Astrocyte (in vitro differentiated cells and primary cell): Measurements from ENCODE around the gene TMIGD2. TPM values are rescaled to one million over a fixed set of nuclear protein-coding genes. Genes with fewer than 3 reads are reported as not detected.
A peak's percentile ranks its signal among the peaks of the same experiment; 100 is the strongest.

Source experiments
- DNase-seq: peaks from one replicate; pipeline ENCODE4 v3.0.0-alpha.2; 2010; ENCODE audit warnings: low read depth
- FAIRE-seq: peaks from 2 replicates; lab custom pipeline; 2011; peaks lifted over from hg19 to GRCh38; lab: Jason Lieb, UNC
- H2AFZ ChIP-seq: 2 replicates; pipeline ENCODE4 v1.6.0; 2012; ENCODE audit warnings: low read depth, low read length, inconsistent platforms
- H3K27ac ChIP-seq: 2 replicates; pipeline ENCODE4 v1.5.1; 2011; ENCODE audit warnings: low read depth, low read length, inconsistent platforms
- H3K27me3 ChIP-seq: 2 replicates; pipeline ENCODE4 v1.6.0; 2011; ENCODE audit warnings: low read length, inconsistent platforms; ENCODE audit not compliant: insufficient read depth
- H3K36me3 ChIP-seq: 2 replicates; pipeline ENCODE4 v1.5.1; 2011; ENCODE audit warnings: low read length, inconsistent platforms; ENCODE audit not compliant: insufficient read depth
- H3K4me1 ChIP-seq: 2 replicates; pipeline ENCODE4 v1.5.1; 2011; ENCODE audit warnings: low read length, inconsistent platforms; ENCODE audit not compliant: insufficient read depth
- H3K4me2 ChIP-seq: 2 replicates; pipeline ENCODE4 v1.6.0; 2012; ENCODE audit warnings: low read length, inconsistent platforms
- H3K4me3 ChIP-seq: 2 replicates; pipeline ENCODE4 v1.5.1; 2011; ENCODE audit warnings: low read depth, mild to moderate bottlenecking, low read length, inconsistent platforms; ENCODE audit not compliant: insufficient read depth
- H3K79me2 ChIP-seq: 2 replicates; pipeline ENCODE4 v1.6.0; 2012; ENCODE audit warnings: mild to moderate bottlenecking, low read length, inconsistent platforms; ENCODE audit not compliant: insufficient read depth
- H3K9ac ChIP-seq: 2 replicates; pipeline ENCODE4 v1.6.0; 2012; ENCODE audit warnings: mild to moderate bottlenecking, low read length, inconsistent platforms
- H3K9me3 ChIP-seq: 2 replicates; pipeline ENCODE4 v1.5.1; 2012; ENCODE audit warnings: low read depth, mild to moderate bottlenecking, low read length, inconsistent platforms; ENCODE audit not compliant: insufficient read depth
- H4K20me1 ChIP-seq: 2 replicates; pipeline ENCODE4 v1.6.0; 2012; ENCODE audit warnings: low read length, inconsistent platforms; ENCODE audit not compliant: insufficient read depth
- H3K27ac Mint-ChIP-seq: one replicate; pipeline ENCODE4 v1.8.0; 2021; ENCODE audit warnings: mild to moderate bottlenecking, mixed read lengths; ENCODE audit not compliant: unreplicated experiment
- H3K27me3 Mint-ChIP-seq: one replicate; pipeline ENCODE4 v1.8.0; 2021; ENCODE audit warnings: low read depth, mixed read lengths; ENCODE audit not compliant: unreplicated experiment
- H3K36me3 Mint-ChIP-seq: one replicate; pipeline ENCODE4 v1.8.0; 2021; ENCODE audit warnings: low read depth, mixed read lengths; ENCODE audit not compliant: unreplicated experiment
- H3K4me1 Mint-ChIP-seq: one replicate; pipeline ENCODE4 v1.8.0; 2021; ENCODE audit warnings: low read depth, mixed read lengths; ENCODE audit not compliant: unreplicated experiment
- H3K4me3 Mint-ChIP-seq: one replicate; pipeline ENCODE4 v1.8.0; 2021; ENCODE audit warnings: mild to moderate bottlenecking, moderate library complexity, mixed read lengths; ENCODE audit not compliant: unreplicated experiment
- H3K9me3 Mint-ChIP-seq: one replicate; pipeline ENCODE4 v1.8.0; 2021; ENCODE audit warnings: mild to moderate bottlenecking, mixed read lengths; ENCODE audit not compliant: unreplicated experiment
- EZH2 ChIP-seq: IDR thresholded peaks from 2 replicates; pipeline ENCODE4 v1.6.1; 2012; ENCODE audit warnings: mild to moderate bottlenecking, low read length, inconsistent platforms; ENCODE audit not compliant: insufficient read depth
- total RNA-seq: library from RNA; stranded (reverse); gene quantifications from 2 replicates; pipeline ENCODE4 v1.2.1, GENCODE V29; 2021
- TF ChIP-seq, protein P1 (sequence below): IDR thresholded peaks from 2 replicates; pipeline ENCODE4 v1.5.1; 2011; ENCODE audit warnings: low read depth, mild to moderate bottlenecking, inconsistent platforms, low read length, moderate library complexity; ENCODE audit not compliant: insufficient read depth

TMIGD2 gene
- total RNA-seq, 1 donor from 2014 or later = not detected

DNA sequence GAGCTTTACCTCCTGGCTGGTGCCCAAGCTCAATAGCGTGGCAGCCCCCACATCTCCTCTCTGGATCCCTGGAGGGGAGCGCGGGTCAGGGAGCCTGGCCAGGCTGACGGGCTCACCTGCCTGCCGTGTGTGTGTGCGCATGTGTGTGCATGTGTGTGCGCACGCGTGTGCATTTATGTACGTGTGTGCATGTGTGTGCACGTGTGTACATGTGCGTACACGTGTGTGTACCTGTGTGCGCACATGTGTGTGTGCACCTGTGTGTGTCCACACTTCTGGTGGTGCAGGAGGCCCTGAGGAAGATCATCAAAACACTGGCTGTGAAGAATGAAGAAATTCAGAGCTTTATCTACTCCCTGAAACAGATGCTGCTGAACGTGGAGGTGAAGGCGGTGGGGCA lies 3.5 kb upstream of the TMIGD2 start:
- TF ChIP-seq EZH2 = no peak
- TF ChIP-seq, protein P1, sequence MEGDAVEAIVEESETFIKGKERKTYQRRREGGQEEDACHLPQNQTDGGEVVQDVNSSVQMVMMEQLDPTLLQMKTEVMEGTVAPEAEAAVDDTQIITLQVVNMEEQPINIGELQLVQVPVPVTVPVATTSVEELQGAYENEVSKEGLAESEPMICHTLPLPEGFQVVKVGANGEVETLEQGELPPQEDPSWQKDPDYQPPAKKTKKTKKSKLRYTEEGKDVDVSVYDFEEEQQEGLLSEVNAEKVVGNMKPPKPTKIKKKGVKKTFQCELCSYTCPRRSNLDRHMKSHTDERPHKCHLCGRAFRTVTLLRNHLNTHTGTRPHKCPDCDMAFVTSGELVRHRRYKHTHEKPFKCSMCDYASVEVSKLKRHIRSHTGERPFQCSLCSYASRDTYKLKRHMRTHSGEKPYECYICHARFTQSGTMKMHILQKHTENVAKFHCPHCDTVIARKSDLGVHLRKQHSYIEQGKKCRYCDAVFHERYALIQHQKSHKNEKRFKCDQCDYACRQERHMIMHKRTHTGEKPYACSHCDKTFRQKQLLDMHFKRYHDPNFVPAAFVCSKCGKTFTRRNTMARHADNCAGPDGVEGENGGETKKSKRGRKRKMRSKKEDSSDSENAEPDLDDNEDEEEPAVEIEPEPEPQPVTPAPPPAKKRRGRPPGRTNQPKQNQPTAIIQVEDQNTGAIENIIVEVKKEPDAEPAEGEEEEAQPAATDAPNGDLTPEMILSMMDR = no peak
- Histone ChIP-seq H4K20me1 (no peaks in the 10 kb centered on the region), H3K27me3 (no peaks in the 10 kb centered on the region), H3K9me3 (no peaks in the 10 kb centered on the region), H3K4me3 (no peak overlapping the region), H3K79me2 (no peaks in the 10 kb centered on the region), H3K4me1 (no peaks in the 10 kb centered on the region), H2AFZ (no peak overlapping the region), H3K4me2 (no peak overlapping the region), H3K9ac (no peak overlapping the region), H3K36me3 (no peaks in the 10 kb centered on the region), H3K27ac (no peak overlapping the region)
- no peak for FAIRE-seq
- H3K4me3 Mint-ChIP-seq = peak overlapping the region; percentile 58
- no peak overlapping the region for H3K27ac Mint-ChIP-seq
- peaks cover 2% of the 10 kb centered on the region for H3K36me3 Mint-ChIP-seq
- H3K4me1 Mint-ChIP-seq = peaks cover 2% of the 10 kb centered on the region
- no peak for DNase-seq
- H3K9me3 Mint-ChIP-seq = no peaks in the 10 kb centered on the region
- peaks cover 6% of the 10 kb centered on the region for H3K27me3 Mint-ChIP-seq

DNA sequence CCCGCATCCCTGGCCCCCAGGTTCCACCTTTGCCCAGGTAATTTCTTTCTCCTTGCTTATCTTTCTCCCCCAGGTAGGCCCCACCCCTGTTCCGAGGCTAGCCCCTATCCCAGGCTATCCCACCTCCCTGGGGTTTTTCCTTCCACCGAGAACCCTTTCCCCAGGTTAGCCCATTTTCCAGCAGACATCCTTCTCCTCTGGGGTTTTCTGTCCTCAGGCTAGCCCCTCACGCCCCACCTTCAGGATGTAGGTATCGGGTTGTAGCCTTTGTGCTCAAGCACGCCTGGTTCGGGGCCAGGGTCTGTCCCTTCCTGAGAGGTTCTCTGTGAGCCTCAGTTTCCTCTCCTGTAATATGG lies 3.0 kb upstream of the TMIGD2 start:
- Mint-ChIP-seq H3K27me3 (peaks cover 6% of the 10 kb centered on the region), H3K27ac (no peak overlapping the region), H3K36me3 (peaks cover 2% of the 10 kb centered on the region), H3K4me3 (peak overlapping the region; percentile 58), H3K4me1 (peaks cover 2% of the 10 kb centered on the region), H3K9me3 (no peaks in the 10 kb centered on the region)
- H3K79me2 ChIP-seq = no peaks in the 10 kb centered on the region
- H3K4me1 ChIP-seq = no peaks in the 10 kb centered on the region
- TF ChIP-seq, protein P1 = no peak
- no peak for TF ChIP-seq EZH2
- no peak overlapping the region for H3K9ac ChIP-seq
- H3K36me3 ChIP-seq = no peaks in the 10 kb centered on the region
- no peaks in the 10 kb centered on the region for H3K9me3 ChIP-seq
- H4K20me1 ChIP-seq = no peaks in the 10 kb centered on the region
- no peak overlapping the region for H3K4me3 ChIP-seq
- no peak overlapping the region for H3K27ac ChIP-seq
- FAIRE-seq (no peak), DNase-seq (no peak)
- H2AFZ ChIP-seq = no peak overlapping the region
- H3K4me2 ChIP-seq = no peak overlapping the region
- H3K27me3 ChIP-seq = no peaks in the 10 kb centered on the region

DNA sequence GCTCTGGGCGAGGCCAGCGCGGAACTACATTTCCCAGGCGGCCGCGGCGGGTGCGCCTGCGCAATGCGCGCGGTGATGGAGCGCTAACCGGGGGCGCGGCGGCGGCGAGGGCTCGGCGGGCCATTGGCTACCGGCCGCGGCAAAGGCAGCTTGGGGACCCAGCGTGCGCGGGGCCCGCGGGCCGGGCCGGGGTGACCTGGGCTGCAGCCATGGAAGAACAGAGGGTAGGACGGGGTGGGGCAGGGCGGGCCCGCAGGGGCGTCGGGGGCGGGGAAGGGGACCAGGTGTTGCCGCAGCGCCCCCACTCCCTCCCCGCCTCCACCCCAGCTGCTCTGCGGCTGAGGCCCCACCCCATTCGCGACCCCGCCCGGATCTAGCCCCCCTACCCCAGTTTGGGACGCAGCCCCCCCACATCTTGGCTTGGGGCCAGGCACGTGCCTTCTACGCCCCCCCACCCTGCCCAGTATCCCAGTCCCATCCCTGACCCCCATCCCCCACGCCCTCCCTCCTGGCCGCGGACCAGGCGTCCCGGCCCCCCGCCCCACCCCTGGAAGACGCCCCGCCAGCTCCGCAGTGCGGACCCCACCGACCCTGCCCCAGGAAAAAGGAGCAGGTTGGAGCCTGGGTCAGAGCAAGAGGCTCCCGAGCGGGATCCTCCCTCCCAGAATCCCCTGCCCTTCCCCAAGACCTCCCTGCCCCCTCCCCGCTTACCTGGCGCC lies 2.5 kb upstream of the TMIGD2 start, which contains the start of gene FSD1:
Gene FSD1, plus strand, starts transcription at position 61 of the 719 bp plus-strand sequence. Its CDS starts 149 bp downstream, at position 210.
- no peak for DNase-seq

More for the DNA sequence above, 2.5 kb upstream of the TMIGD2 start, which contains the start of gene FSD1:
- peaks cover 2% of the 10 kb centered on the region for H3K4me1 Mint-ChIP-seq
- Histone ChIP-seq H3K27me3 (no peaks in the 10 kb centered on the region), H3K79me2 (no peaks in the 10 kb centered on the region), H2AFZ (peak within 1 kb of the TSS; percentile 76), H3K9ac (no peak within 1 kb of the TSS), H4K20me1 (no peaks in the 10 kb centered on the region), H3K9me3 (no peaks in the 10 kb centered on the region), H3K4me3 (no peak within 1 kb of the TSS), H3K4me2 (peak within 1 kb of the TSS; percentile 80), H3K4me1 (no peaks in the 10 kb centered on the region), H3K27ac (no peak within 1 kb of the TSS), H3K36me3 (no peaks in the 10 kb centered on the region)
- H3K9me3 Mint-ChIP-seq = no peaks in the 10 kb centered on the region
- TF ChIP-seq, protein P1 = no peak
- no peak for TF ChIP-seq EZH2
- peak within 1 kb of the TSS; percentile 41 for H3K27ac Mint-ChIP-seq
- peaks cover 6% of the 10 kb centered on the region for H3K27me3 Mint-ChIP-seq
- peaks cover 2% of the 10 kb centered on the region for H3K36me3 Mint-ChIP-seq
- FAIRE-seq = no peak
- H3K4me3 Mint-ChIP-seq = peak within 1 kb of the TSS; percentile 81
